IPS DF 19.7 (cell line): ENCODE data around the gene ADGRL1.
"Not testable (repeated sequence)": the region's sequence is repeated elsewhere in the genome, so short reads cannot be mapped to it uniquely, and the experiment has no call there.

Experiments used
- DNase-seq: peaks from one replicate; pipeline ENCODE4 v3.0.0-alpha.2; 2013; ENCODE audit warnings: low read depth, low spot score

The ADGRL1 gene

GRCh38 chr19:14205452-14206287 is at the start of gene ADGRL1:
TSS of gene ADGRL1 (minus strand) at chr19:14206169. CDS start at chr19:14183602, 22,567 bp downstream.
- not testable (repeated sequence) for DNase-seq

GRCh38 chr19:14255316-14255715 is 49.3 kb upstream of the ADGRL1 start:
- not testable (repeated sequence) for DNase-seq

GRCh38 chr19:14253822-14254599 is 48.0 kb upstream of the ADGRL1 start:
- DNase-seq = not testable (repeated sequence)

- DNase-seq = not testable (repeated sequence)
These were observed 46.2 kb upstream of the ADGRL1 start for GRCh38 chr19:14252136-14252535.

- DNase-seq = no peak
These were observed 44.9 kb upstream of the ADGRL1 start for GRCh38 chr19:14250870-14251269.

- DNase-seq = not testable (repeated sequence)
These were observed 44.3 kb upstream of the ADGRL1 start for GRCh38 chr19:14250315-14250714.

GRCh38 chr19:14249891-14250290 is 43.9 kb upstream of the ADGRL1 start:
- DNase-seq = not testable (repeated sequence)

- DNase-seq = not testable (repeated sequence)
These were observed 43.2 kb upstream of the ADGRL1 start for GRCh38 chr19:14249012-14249754.

GRCh38 chr19:14248578-14249011 is 42.6 kb upstream of the ADGRL1 start:
- DNase-seq = peak; percentile 86

- DNase-seq = peak; percentile 84
These were observed 41.8 kb upstream of the ADGRL1 start for GRCh38 chr19:14247548-14248471.

GRCh38 chr19:14247205-14247547 is 41.2 kb upstream of the ADGRL1 start:
- DNase-seq = not testable (repeated sequence)

- not testable (repeated sequence) for DNase-seq
These were observed 38.4 kb upstream of the ADGRL1 start for GRCh38 chr19:14244393-14244792.

- DNase-seq = not testable (repeated sequence)
These were observed 37.7 kb upstream of the ADGRL1 start for GRCh38 chr19:14243718-14244117.

- no peak for DNase-seq
These were observed 31.3 kb upstream of the ADGRL1 start for GRCh38 chr19:14237014-14237941.

GRCh38 chr19:14232945-14233344 is 27.0 kb upstream of the ADGRL1 start:
- not testable (repeated sequence) for DNase-seq

- not testable (repeated sequence) for DNase-seq
These were observed 22.6 kb upstream of the ADGRL1 start for GRCh38 chr19:14228446-14229071.

GRCh38 chr19:14226498-14226897 is 20.5 kb upstream of the ADGRL1 start:
- DNase-seq = not testable (repeated sequence)

- no peak for DNase-seq
These were observed 16.9 kb upstream of the ADGRL1 start for GRCh38 chr19:14222886-14223285.

GRCh38 chr19:14221345-14221744 is 15.4 kb upstream of the ADGRL1 start:
- not testable (repeated sequence) for DNase-seq
